Testis (tissue), 2 donors: ENCODE data around the gene FAM184B.

Experiments used
- POLR2A ChIP-seq: fragments of 450-650 bp; IDR thresholded peaks from one replicate; pipeline ENCODE4 v1.6.1; 2017; ENCODE audit warnings: antibody characterized with exemption, mild to moderate bottlenecking, moderate library complexity
- TF ChIP-seq, protein P1 (sequence below), 3 experiments: fragments of 450-650 bp in 2 of 3; fragments of 200-600 bp in 1 of 3; sonication (generic) in 1 of 3; IDR thresholded peaks; one replicate each; pipeline ENCODE4 v1.5.1; 2016 to 2019; ENCODE audit warnings: antibody characterized with exemption in 3 of 3, mild to moderate bottlenecking in 2 of 3, moderate library complexity in 1 of 3

DNA sequence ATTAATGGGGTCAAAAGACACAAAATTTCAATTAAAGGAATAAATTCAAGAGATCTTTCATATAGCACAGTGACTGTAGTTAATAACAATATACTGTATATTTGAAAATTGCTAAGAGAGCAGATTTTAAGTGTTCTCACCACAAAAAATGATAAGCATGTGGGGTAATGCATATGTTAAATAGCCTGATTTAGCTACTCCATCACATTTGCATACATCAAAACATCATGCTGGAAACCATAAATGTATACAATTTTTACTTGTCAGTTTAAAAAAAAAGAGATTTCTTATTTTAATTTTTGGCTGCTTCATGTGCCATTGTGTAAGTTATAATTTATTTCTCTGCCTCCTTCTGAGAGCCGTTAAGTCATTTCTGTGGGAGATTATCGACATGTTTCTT, 65.9 kb downstream of the FAM184B start:
- TF ChIP-seq POLR2A: no peak
- TF ChIP-seq, protein P1, sequence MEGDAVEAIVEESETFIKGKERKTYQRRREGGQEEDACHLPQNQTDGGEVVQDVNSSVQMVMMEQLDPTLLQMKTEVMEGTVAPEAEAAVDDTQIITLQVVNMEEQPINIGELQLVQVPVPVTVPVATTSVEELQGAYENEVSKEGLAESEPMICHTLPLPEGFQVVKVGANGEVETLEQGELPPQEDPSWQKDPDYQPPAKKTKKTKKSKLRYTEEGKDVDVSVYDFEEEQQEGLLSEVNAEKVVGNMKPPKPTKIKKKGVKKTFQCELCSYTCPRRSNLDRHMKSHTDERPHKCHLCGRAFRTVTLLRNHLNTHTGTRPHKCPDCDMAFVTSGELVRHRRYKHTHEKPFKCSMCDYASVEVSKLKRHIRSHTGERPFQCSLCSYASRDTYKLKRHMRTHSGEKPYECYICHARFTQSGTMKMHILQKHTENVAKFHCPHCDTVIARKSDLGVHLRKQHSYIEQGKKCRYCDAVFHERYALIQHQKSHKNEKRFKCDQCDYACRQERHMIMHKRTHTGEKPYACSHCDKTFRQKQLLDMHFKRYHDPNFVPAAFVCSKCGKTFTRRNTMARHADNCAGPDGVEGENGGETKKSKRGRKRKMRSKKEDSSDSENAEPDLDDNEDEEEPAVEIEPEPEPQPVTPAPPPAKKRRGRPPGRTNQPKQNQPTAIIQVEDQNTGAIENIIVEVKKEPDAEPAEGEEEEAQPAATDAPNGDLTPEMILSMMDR (IDR thresholded peaks at IDR 0.05): no peak
